Left cardiac atrium (tissue), 4 donors: Measurements from ENCODE around the gene MCF2L. TPM values are rescaled to one million over a fixed set of nuclear protein-coding genes. Genes with fewer than 3 reads are reported as not detected.
"Not testable (repeated sequence)": the region's sequence is repeated elsewhere in the genome, so short reads cannot be mapped to it uniquely, and the experiment has no call there.

Experiments
- ATAC-seq, 2 donors: fragments of 200-7000 bp; cut with Tn5 transposase; one replicate each; pipeline ENCODE4 v1.9.1; 2020; ENCODE audit warnings: mild to moderate bottlenecking in 2 of 2, moderate library complexity in 2 of 2
- DNase-seq: peaks from one replicate; pipeline ENCODE4 v3.0.0-alpha.2; 2020
- intact Hi-C, 2 donors: fragments of 100-400 bp; cut with DNase I; formaldehyde crosslinking; loops; one replicate each; pipeline versions ENCODE4 v1.14.1 to v1.15.1; 2022 to 2023
- total RNA-seq, 2 donors: library from RNA; stranded (reverse); fragmentation: NEBNext Ultra II Directional; extraction: Animal tissue kit (Norgen Biotek cat#: 25700); gene quantifications; one replicate each; pipeline ENCODE4 v1.2.1, GENCODE V29; 2021
- donor health status: DM: no; HTN: yes; CAD: no.
- donor health status: DM: no; HTN: yes; CAD: no; lungs with severe emphysema.
- donor health status: DM: yes; HTN: yes; CAD: no.
- donor health status: Dilated cardiomyopathy.

The MCF2L gene
- total RNA-seq, 2 donors from 2014 or later = 39.1 to 41.6 TPM

- intact Hi-C loops = no loop called here
- no peak for DNase-seq
Measured at GRCh38 chr13:113066142-113066455, 97.1 kb downstream of the MCF2L start.

GRCh38 chr13:113066746-113067145 lies 97.7 kb downstream of the MCF2L start:
- ATAC-seq (no peak), DNase-seq (no peak)

More at GRCh38 chr13:113066142-113066455, 97.1 kb downstream of the MCF2L start:
- no peak for ATAC-seq

GRCh38 chr13:113069861-113070805 lies 101.1 kb downstream of the MCF2L start:
- ATAC-seq = no peak
- no peak for DNase-seq
- intact Hi-C loops = no loop called here

More at GRCh38 chr13:113066746-113067145, 97.7 kb downstream of the MCF2L start:
- intact Hi-C loops = no loop called here

GRCh38 chr13:113070855-113071254 lies 101.8 kb downstream of the MCF2L start:
- no peak for DNase-seq
- ATAC-seq = no peak
- intact Hi-C loops = no loop called here

GRCh38 chr13:113072376-113072775 lies 103.4 kb downstream of the MCF2L start:
- DNase-seq = no peak
- ATAC-seq = no peak
- intact Hi-C loops = no loop called here

- ATAC-seq (no peak), DNase-seq (no peak)
- intact Hi-C loops = no loop called here
Measured at GRCh38 chr13:113073942-113074341, 104.9 kb downstream of the MCF2L start.

GRCh38 chr13:113074401-113074800 lies 105.4 kb downstream of the MCF2L start:
- intact Hi-C loops = no loop called here
- ATAC-seq (no peak), DNase-seq (no peak)

GRCh38 chr13:113074876-113075275 lies 105.9 kb downstream of the MCF2L start:
- no peak for DNase-seq
- no peak for ATAC-seq
- intact Hi-C loops = no loop called here

GRCh38 chr13:113075711-113076110 lies 106.7 kb downstream of the MCF2L start:
- DNase-seq (no peak), ATAC-seq (no peak)
- intact Hi-C loops = no loop called here

GRCh38 chr13:113076681-113077401 lies 107.8 kb downstream of the MCF2L start:
- DNase-seq = peak; percentile 16
- ATAC-seq = no peak
- intact Hi-C loops = no loop called here

GRCh38 chr13:113077566-113077952 lies 108.5 kb downstream of the MCF2L start:
- DNase-seq = peak; percentile 13
- intact Hi-C loops = no loop called here
- ATAC-seq = no peak

GRCh38 chr13:113077953-113078901 lies 109.2 kb downstream of the MCF2L start:
- DNase-seq (no peak), ATAC-seq (no peak)
- intact Hi-C loops = no loop called here

- intact Hi-C loops = no loop called here
- DNase-seq (no peak), ATAC-seq (no peak)
Measured at GRCh38 chr13:113078902-113079780, 110.1 kb downstream of the MCF2L start.

- DNase-seq, intact Hi-C loops, ATAC-seq: not testable (repeated sequence)
Measured at GRCh38 chr13:113079781-113080080, 110.7 kb downstream of the MCF2L start.

GRCh38 chr13:113080361-113080831 lies 111.4 kb downstream of the MCF2L start:
- ATAC-seq (no peak), DNase-seq (no peak)
- intact Hi-C loops = no loop called here

- no peak for DNase-seq
Measured at GRCh38 chr13:113080901-113081521, 112.0 kb downstream of the MCF2L start.

GRCh38 chr13:113082198-113083021 lies 113.4 kb downstream of the MCF2L start:
- no peak for DNase-seq
- no peak for ATAC-seq
- intact Hi-C loops = no loop called here

More at GRCh38 chr13:113080901-113081521, 112.0 kb downstream of the MCF2L start:
- intact Hi-C loops = no loop called here
- ATAC-seq = no peak
